Psoas muscle (tissue), 8 donors: Measurements from ENCODE around the gene HAX1. TPM values are rescaled to one million over a fixed set of nuclear protein-coding genes. Genes with fewer than 3 reads are reported as not detected.

Source experiments
- ATAC-seq, 4 donors: fragments of 200-7000 bp; cut with Tn5 transposase; one replicate each; pipeline ENCODE4 v1.9.1; 2020; ENCODE audit warnings: moderate library complexity in 3 of 4, mild to moderate bottlenecking in 2 of 4
- DNase-seq, 2 donors: peaks; one replicate each; pipeline ENCODE4 v3.0.0-alpha.2; 2020
- H3K27ac ChIP-seq: fragments of 200-600 bp; one replicate; pipeline ENCODE4 v1.8.0; 2022
- H3K27me3 ChIP-seq, 3 donors: fragments of 200-600 bp in 1 of 3; one replicate each; pipeline versions ENCODE4 v1.6.1 to v1.8.0; 2013 to 2022; ENCODE audit warnings: low read length in 2 of 3, mild to moderate bottlenecking in 2 of 3, moderate library complexity in 1 of 3; ENCODE audit not compliant: insufficient read depth in 3 of 3
- H3K36me3 ChIP-seq, 2 donors: fragments of 200-600 bp in 1 of 2; one replicate each; pipeline versions ENCODE4 v1.6.1 to v1.8.0; 2013 to 2022; ENCODE audit warnings: low read depth in 1 of 2, mild to moderate bottlenecking in 1 of 2, moderate library complexity in 1 of 2; ENCODE audit not compliant: insufficient read depth in 1 of 2
- H3K4me1 ChIP-seq: fragments of 200-600 bp; one replicate; pipeline ENCODE4 v1.8.0; 2022
- H3K4me3 ChIP-seq: fragments of 200-600 bp; one replicate; pipeline ENCODE4 v1.8.0; 2022; ENCODE audit warnings: mild to moderate bottlenecking
- H3K9me3 ChIP-seq: fragments of 200-600 bp; one replicate; pipeline ENCODE4 v1.8.0; 2022
- WGBS, 3 donors: extraction: QIAGEN DNeasy Blood & Tissue Kit; methylation state at CpG; one replicate each; pipeline versions ENCODE4 v1.1.6 to v1.1.7; 2013; 5-methylcytosine and 5-hydroxymethylcytosine counted together
- intact Hi-C, 2 donors: fragments of 100-400 bp; cut with DNase I; formaldehyde crosslinking; loops; one replicate each; pipeline versions ENCODE4 v1.11.0 to v1.14.2; 2022
- polyA plus RNA-seq, 3 donors: library from polyadenylated mRNA; stranded (reverse); fragments of 200-250 nt; gene quantifications; one replicate each; pipeline ENCODE4 v1.2.3, GENCODE V29; 2013
- total RNA-seq, 4 donors: library from RNA; stranded (reverse); fragmentation: NEBNext Ultra II Directional in 2 of 4; extraction: Animal tissue kit (Norgen Biotek cat#: 25700) in 2 of 4; gene quantifications; one replicate each; pipeline versions ENCODE4 v1.2.1 to v1.2.4, GENCODE V29; 2021 to 2023
- TF ChIP-seq, protein P1 (sequence below): fragments of 200-600 bp; IDR thresholded peaks from one replicate; pipeline ENCODE4 v1.8.0; 2022; ENCODE audit warnings: antibody characterized with exemption
- donor health status: healthy with polysubstance abuse.
- donor health status: DM: no; HTN: no; CAD: no; lungs with moderate emphysema.
- donor health status: Bipolar disorder and iron deficiency.
- donor health status: healthy.
- donor health status: DM: yes; HTN: yes; CAD: no.
- donor health status: DM: no; HTN: no; CAD: no.
- donor health status: DM: no; HTN: no; CAD: no.
- donor health status: DM: yes; HTN: yes; CAD: no.

Gene HAX1
- total and polyA plus RNA-seq, 7 donors = 110 to 154 (median 143) TPM

DNA sequence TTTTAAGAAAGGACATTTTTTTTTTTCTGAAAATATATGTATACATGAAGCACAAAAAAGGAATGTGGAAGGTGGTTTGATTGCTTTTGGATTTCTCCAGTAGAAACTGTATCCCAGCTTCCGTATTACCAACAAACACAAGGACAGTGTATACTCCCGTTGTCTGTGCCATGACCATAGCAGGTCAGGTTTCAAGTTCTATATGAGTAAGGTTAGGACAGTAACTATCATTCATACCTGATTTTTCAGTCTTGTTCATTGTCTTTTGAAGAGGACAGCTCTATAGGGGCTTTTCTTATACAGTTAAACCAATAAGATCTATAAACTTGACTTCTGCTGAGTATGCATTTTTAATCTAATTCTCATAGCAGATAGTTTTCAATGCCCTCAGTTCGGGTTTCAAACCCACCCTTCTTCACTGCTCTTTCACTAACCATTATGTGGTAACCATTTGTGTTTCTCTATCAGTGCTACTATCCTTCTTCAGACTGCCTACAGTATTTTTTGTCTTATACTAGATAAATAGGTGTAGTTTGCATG is 32.1 kb upstream of the HAX1 start:
- Histone ChIP-seq H3K4me1 (peaks cover 6% of the 10 kb centered on the region), H3K4me3 (no peak overlapping the region), H3K36me3 (peaks cover 31 to 99% of the 10 kb centered on the region in 2 donors), H3K27me3 (no peaks in the 10 kb centered on the region), H3K9me3 (no peaks in the 10 kb centered on the region), H3K27ac (peak overlapping the region; percentile 1)
- peak in 2 of 4 donors; percentile 46 to 56 for ATAC-seq
- DNase-seq = no peak
- TF ChIP-seq, protein P1, sequence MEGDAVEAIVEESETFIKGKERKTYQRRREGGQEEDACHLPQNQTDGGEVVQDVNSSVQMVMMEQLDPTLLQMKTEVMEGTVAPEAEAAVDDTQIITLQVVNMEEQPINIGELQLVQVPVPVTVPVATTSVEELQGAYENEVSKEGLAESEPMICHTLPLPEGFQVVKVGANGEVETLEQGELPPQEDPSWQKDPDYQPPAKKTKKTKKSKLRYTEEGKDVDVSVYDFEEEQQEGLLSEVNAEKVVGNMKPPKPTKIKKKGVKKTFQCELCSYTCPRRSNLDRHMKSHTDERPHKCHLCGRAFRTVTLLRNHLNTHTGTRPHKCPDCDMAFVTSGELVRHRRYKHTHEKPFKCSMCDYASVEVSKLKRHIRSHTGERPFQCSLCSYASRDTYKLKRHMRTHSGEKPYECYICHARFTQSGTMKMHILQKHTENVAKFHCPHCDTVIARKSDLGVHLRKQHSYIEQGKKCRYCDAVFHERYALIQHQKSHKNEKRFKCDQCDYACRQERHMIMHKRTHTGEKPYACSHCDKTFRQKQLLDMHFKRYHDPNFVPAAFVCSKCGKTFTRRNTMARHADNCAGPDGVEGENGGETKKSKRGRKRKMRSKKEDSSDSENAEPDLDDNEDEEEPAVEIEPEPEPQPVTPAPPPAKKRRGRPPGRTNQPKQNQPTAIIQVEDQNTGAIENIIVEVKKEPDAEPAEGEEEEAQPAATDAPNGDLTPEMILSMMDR = no peak
- WGBS, 3 donors = 55 to 74% (median 60%) methylated on average over 3 of the region's 3 CpGs
- intact Hi-C loops = no loop called here

DNA sequence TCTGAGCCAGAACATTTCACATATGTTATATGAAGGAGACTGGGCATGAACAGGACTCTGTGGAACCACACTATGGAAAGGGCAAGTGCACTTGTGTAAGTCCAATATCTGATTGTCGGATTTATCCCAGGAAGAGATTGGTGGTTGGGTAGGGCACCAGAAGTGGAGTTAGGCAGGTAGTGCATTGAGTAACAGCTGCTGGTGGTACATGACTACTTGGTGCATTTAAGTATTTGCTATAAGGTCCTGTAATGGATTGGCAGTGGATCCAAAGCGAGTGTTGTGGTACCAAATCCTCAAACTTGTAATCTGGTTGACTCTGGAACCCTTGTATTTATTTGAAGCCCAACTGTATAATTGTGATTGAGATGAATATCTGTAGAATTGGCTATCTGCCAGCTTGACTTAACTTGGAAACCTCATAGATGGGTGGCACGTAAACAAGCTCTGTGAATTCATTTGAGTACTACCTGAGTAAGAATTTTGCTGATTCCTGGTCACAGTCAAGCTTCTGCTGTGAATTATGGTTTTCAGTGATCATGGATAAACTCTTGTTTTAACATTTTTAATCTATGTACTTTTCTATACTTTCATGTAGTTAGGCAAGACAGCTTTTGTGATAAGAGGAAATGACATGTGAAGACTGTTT is 30.6 kb upstream of the HAX1 start:
- no peak for DNase-seq
- intact Hi-C loops = no loop called here
- Histone ChIP-seq H3K36me3 (peaks cover 35 to 99% of the 10 kb centered on the region in 2 donors), H3K27me3 (no peaks in the 10 kb centered on the region), H3K4me1 (peaks cover 6% of the 10 kb centered on the region), H3K4me3 (no peak overlapping the region), H3K9me3 (no peaks in the 10 kb centered on the region), H3K27ac (no peak overlapping the region)
- ATAC-seq = no peak
- 84 to 91% (median 87%) methylated on average over 3 of the region's 3 CpGs for WGBS, 3 donors
- TF ChIP-seq, protein P1 = no peak

DNA sequence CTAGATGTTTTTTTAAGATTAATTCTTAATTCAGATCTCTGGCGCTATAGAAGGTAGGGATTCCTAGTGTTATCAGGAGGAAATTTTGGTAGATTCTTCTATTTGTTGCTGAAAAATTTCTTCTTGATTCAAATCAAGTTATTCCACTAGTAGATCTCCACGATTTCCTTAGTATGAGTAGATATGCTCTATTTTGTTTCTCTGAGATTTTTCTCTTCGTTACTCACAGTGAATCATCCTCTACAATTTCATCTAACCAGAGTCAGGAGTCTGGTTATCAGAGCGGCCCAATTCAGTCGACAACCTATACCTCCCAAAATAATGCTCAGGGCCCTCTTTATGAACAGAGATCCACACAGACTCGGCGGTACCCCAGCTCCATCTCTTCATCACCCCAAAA is 18.8 kb upstream of the HAX1 start:
- DNase-seq (no peak), ATAC-seq (no peak)
- Histone ChIP-seq H3K36me3 (peaks cover 30 to 100% of the 10 kb centered on the region in 2 donors), H3K27ac (no peak overlapping the region), H3K4me1 (no peaks in the 10 kb centered on the region), H3K9me3 (no peaks in the 10 kb centered on the region), H3K27me3 (no peaks in the 10 kb centered on the region), H3K4me3 (no peak overlapping the region)
- WGBS, 3 donors = 93 to 98% (median 94%) methylated on average over 7 of the region's 7 CpGs
- intact Hi-C loops = no loop called here
- TF ChIP-seq, protein P1 = no peak

DNA sequence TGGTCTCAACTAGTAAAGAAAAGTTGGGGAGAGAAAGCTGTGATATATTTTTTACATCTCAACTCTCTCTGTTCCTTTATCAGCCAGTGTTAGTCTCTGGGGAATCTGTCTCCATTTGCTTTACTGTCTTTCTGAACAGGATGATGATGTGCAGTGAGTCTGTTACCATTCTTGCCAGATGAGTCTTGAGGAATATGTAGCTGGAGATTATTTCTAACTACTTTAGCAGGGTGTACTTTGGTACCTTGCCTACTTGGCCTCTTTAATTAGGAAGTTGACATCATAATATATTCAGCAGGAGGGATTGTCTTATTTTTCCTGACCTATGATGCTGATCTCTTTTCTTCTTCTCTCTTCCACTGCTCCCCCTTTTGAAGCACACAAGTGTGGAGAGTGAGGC is 15.7 kb upstream of the HAX1 start:
- Histone ChIP-seq H3K9me3 (no peaks in the 10 kb centered on the region), H3K36me3 (peaks cover 50 to 100% of the 10 kb centered on the region in 2 donors), H3K27ac (no peak overlapping the region), H3K27me3 (no peaks in the 10 kb centered on the region), H3K4me3 (no peak overlapping the region), H3K4me1 (no peaks in the 10 kb centered on the region)
- peak in 2 of 4 donors; percentile 52 to 65 for ATAC-seq
- intact Hi-C loops = loop anchor here in 1 of 2 donors (1.0 kb wide), 1 partner anchor 25 kb away; no protein-coding TSS in a partner anchor
- DNase-seq = no peak
- TF ChIP-seq, protein P1 = no peak

DNA sequence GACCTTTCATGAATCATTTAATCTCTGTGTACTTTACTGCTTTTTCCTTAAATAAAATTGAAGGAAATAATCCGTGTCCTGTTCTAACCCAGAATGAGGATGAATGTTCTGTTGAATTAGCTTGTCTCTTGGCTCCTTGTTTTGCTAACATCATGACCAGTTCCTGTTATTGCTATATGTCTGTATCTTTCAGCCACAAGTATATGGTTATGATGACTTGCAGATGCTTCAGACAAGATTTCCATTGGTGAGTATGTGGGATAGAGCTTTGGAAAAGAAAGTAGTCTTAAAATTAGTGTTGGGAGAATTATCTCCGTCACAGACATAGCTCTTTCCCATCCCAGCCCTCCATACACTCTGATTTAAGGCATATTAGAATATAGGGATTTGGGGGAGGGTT is 13.6 kb upstream of the HAX1 start:
- no peak for DNase-seq
- H3K4me1 ChIP-seq = no peaks in the 10 kb centered on the region
- no peaks in the 10 kb centered on the region for H3K27me3 ChIP-seq
- no peak for ATAC-seq
- H3K9me3 ChIP-seq = no peaks in the 10 kb centered on the region
- no peak overlapping the region for H3K27ac ChIP-seq
- intact Hi-C loops = no loop called here
- H3K36me3 ChIP-seq = peaks cover 67 to 100% of the 10 kb centered on the region in 2 donors
- 95 to 99% (median 96%) methylated on average over 2 of the region's 2 CpGs for WGBS, 3 donors
- no peak overlapping the region for H3K4me3 ChIP-seq
- TF ChIP-seq, protein P1 = no peak
